ENCODE measurements around the gene DCUN1D4.
"Not testable (repeated sequence)": the region's sequence is repeated elsewhere in the genome, so short reads cannot be mapped to it uniquely, and the experiment has no call there.

The DCUN1D4 gene

GRCh38 chr4:51855751-51856150 is 12.8 kb downstream of the DCUN1D4 start:
- no peak for DNase-seq

DNA sequence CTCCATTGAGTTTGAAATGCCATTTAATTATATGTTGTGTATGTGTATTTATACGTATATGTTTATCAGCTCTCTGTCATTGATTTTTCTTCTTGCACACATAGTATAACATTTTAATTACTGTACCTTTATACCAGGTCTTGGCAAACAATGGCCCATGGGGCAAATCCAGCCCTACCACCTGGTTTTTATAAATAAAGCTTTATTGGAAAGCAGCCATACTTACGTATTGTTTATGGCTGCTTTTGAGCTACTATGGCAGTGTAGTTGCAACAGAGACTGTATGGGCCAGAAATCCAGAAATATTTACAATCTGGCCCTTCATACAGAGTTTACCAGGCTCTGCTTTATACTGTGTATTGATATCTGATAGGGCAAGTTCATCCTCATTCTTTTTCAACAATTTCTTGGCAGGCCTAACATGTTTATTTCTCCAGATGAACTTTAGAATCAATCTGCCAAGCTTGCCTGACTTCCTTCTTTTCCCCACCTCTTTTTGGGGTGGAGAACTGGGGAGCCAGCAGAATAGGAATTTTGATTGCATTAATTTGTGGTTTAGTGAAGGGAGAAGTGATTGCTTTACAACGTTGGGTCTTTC is 15.8 kb downstream of the DCUN1D4 start:
- no peak for DNase-seq

GRCh38 chr4:51859476-51860031 is 16.6 kb downstream of the DCUN1D4 start:
- DNase-seq = no peak

DNA sequence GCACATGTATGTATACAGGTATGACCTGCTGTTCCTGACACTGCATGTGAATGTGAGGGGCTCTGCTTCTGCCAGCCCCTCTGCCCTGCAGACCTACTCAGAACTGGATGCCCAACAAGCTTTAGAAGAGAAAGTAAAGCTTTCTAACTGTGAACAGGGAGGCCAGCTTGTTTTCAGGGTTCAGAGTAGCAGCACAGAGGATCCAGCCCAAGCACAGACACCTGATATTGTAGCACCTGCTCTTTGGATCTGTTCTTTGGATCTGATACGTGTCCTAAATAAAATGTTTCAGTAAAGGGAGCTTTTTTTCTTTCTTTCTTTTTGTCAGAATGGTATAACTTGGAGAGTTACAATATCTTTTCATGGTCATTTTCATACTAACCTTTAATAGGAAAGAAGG is 19.2 kb downstream of the DCUN1D4 start:
- DNase-seq = no peak

DNA sequence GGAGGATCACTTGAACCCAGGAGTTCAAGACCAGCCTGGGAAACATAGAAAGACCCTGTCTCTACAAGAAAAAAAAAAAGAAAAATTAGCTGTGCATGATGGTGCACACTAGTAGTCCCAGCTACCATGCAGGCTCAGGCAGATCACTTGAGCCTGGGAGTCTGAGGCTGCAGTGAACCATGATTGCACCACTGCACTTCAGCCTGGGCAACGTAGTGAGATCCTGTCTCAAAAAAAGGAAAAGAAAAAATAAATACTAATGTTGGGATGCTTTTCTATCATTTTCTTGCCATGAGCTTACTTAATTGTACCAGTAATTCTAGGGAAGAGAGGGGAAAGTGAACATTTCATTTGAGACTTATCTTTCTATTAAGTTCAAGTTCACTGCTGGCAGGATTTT is 19.8 kb downstream of the DCUN1D4 start:
- DNase-seq = no peak

- DNase-seq = no peak
Measured at GRCh38 chr4:51865717-51866116, 22.8 kb downstream of the DCUN1D4 start.

- no peak for DNase-seq
Measured at GRCh38 chr4:51866835-51867234, 23.9 kb downstream of the DCUN1D4 start.

DNA sequence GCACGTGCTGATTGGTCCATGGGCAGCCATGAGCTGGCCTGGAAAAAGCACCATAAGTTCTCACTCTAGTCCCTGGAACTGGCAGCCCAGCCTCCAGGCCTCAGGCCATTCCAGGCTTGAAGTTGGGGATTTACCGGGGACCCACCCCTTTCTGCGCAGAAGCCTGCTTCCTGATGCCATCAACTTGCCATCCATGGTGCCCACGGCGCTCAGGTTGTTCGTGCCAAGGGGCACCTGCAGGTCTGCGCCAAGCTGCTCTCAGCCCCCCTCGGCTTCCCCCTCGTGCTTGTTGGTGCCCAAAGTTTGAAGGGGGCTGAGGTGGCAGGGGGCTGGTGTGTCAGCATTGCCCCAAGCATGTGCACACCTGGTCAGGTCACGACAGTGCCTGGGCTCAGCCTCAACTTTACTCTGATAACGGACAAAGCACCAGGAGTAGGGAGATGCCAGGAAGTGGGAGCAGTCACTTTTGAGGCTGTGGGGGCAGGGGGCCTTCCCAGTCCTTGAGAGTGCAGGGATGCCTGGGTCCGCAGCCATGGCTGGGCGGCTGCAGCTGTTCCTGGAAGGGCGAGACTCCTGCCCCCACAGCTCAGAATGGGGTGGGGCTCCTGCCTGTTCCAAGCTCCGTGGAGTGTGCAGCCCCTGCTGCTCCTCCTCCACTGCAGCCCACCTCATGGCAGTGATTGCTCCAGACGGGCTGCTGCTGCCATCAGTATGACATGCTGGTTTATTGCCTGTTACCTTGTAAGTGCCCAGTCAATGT is 24.9 kb downstream of the DCUN1D4 start:
- no peak for DNase-seq

- no peak for DNase-seq
Measured at GRCh38 chr4:51868449-51868847, 25.5 kb downstream of the DCUN1D4 start.

GRCh38 chr4:51870441-51871188 is 27.7 kb downstream of the DCUN1D4 start:
- no peak for DNase-seq

DNA sequence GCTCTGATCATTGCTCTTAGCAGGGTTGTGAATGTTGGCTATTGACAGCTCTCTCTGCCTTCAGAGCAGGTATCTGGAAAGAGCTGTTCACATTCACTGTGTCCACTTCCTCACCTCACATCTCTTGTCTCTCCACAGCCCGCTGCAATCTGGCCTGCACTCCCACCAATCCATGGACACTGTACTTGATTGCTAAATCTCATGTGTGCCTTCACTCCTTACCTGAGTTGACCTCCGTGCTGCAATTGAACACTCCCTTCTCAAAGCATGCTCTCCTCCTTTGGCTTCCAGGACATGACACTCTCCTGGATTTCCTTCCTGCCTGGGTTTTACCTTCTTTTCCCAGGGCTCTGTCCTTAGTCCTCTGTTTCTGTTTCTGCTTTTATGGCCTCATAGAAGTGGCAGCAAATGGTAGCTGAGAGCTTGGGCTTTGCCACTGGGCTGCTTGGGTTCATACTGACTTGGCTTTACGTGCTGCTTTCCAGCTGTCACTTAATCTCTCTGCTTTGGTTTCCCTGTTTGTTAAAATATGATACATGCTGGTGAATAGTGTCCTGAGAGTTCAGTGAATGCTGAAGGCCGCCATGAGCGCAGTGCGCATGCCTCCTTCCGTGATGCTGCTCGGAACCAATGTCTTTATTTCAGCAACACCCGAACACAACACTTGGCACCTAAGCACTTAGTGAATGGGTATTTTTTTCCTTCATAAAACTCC is 29.5 kb downstream of the DCUN1D4 start:
- no peak for DNase-seq

GRCh38 chr4:51874551-51874950 is 31.6 kb downstream of the DCUN1D4 start:
- no peak for DNase-seq

DNA sequence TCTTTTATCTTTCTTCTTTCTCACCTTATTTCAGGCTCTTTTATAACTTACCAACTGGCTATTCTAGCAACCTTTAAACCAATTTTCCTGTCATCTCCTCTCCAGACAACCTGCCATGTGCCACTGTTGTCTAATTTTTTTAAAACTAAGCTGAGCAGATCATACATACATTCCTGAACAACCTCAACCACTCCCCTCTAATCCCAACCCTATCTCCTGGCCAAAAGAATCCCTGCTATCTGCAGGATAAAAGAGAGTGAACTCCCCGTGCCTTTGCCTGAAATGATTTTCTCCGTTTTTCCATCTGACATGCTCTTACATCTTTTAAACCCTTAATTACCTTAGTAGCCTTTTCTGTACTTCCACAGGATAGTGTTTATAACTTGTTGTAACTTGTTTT is 35.5 kb downstream of the DCUN1D4 start:
- no peak for DNase-seq

DNA sequence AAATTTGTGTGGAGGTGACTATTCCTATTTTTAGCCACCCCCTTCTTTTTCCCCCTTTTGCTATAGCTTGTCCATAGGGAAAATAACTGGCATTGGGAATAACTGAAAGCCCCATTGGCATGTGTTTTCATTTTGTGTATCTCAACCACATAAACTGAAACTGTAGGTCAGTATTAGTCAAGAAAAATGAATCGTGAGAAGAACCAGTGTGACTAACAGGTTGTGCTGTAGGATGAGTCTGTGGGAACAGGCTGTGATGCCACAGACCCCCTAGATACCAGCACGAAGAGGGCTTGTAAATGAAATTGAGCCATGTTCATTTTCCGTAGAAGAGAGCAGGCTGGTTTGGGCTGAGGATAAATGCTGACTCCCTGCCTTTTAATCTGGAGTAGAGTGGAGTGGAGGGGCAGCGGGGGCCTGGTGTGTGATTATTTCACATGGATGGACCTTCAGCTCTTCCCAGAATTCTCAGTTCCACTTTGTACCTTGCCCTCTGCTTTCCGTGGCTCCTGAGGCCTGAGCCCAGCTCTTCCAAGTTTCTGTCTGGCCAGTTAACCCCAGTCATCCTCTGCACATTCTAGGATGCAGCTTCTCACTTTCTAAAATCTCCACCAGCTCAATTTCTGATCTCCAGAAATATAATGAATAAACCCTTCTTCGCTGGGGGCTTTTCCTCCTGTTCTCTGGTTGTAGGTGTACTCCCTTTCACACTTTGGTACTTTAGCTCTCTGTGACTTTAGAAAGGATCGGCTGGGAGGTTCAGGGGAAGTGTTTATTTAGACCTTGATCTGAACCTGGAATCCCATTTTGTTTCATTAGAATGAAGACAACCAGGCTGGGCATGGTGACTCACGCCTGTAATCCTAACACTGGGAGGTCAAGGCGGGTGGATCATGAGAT is 37.3 kb downstream of the DCUN1D4 start:
- DNase-seq = no peak

DNA sequence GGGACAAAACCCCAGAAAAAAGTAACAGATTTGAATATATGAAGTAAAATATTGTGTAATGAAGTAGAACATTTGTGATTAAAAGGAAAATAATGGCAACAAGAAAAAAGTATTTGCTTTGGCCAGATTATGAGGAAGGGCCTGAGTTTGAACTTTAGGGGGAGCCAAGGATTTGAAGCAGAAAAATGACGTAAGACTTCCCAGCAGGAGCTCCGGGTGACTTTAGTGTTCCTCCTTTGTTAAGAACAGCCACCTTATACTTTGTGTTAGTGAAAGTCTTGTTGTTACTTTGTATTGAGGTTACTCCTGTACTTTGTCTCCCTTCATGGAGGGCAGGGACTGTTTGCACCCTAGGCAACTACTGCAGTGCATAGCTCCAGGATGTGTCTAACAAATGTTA is 41.1 kb downstream of the DCUN1D4 start:
- no peak for DNase-seq

- no peak for DNase-seq
Measured at GRCh38 chr4:51884606-51885005, 41.7 kb downstream of the DCUN1D4 start.

GRCh38 chr4:51885363-51885762 is 42.4 kb downstream of the DCUN1D4 start:
- DNase-seq = no peak

DNA sequence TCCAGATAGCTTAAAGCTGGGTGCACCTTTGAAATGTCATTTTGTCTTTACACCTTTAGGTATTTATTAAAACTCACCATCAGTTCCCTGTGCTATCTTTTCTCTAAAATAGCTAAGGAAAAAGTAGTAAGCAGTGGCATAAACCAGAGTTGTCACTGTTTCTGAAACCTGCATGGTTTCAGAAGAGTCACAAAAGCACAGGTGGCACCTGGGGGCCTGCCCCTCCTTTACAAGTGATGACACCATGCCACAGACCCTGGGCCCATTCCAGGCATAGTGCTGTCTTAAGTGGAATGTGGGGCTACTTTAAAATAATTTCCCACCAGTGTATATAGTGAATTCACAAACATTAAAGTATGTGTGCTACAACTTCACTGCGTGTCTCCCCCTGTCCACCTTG is 47.8 kb downstream of the DCUN1D4 start:
- DNase-seq = no peak

DNA sequence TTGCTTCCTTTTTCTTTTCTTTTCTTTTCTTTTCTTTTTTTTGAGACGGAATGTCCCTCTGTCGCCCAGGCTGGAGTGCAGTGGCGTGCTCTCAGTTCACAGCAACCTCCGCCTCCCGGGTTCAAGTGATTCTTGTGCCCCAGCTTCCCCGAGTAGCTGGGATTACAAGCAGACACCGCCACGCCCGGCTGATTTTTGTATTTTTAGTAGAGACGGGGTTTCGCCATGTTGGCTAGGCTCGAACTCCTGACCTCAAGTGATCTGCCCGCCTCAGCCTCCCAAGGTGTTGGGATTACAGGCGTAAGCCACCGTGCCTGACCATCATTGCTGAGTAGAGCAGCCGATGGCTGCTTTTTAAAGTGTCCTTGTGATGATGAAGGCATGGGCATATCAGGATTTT is 50.4 kb downstream of the DCUN1D4 start:
- DNase-seq = not testable (repeated sequence)

- DNase-seq = no peak
Measured at GRCh38 chr4:51894059-51894645, 51.2 kb downstream of the DCUN1D4 start.

DNA sequence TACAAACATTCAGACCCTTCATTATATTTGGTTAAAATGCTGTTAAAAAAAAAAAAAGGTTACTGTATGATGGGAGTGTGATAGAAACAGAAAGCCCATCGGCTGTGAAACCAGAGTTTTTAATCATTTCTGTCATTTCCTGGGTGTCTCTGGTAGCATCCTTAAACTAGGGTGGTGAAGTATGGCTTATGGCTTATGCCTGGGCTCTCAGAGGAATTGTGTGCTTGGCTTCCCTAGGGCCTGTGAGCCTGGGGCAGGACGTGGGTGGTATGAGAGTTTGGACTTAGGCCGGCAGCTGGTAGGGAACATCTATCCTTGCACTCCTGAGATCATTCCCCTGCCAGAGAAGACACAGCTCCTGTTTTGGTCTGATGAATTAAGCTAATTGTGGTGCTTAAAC is 52.2 kb downstream of the DCUN1D4 start:
- DNase-seq = no peak

Measured in activated CD4-positive, alpha-beta T cell treated with anti-CD3 and anti-CD28 coated beads, Interleukin-2, amount 50 U/mL, for 4 hours (primary cell).